SU-DHL-6 (cell line): Measurements from ENCODE around the gene C6orf89.

Experiments used
- H2AFZ ChIP-seq: fragments of 200-600 bp; sonication (generic); 2 replicates; pipeline ENCODE4 v1.6.1; 2014; ENCODE audit warnings: low read depth, mild to moderate bottlenecking, moderate library complexity, mixed read lengths, antibody characterized with exemption, low read length; ENCODE audit not compliant: severe bottlenecking
- H3F3A ChIP-seq: fragments of 200-600 bp; shearing (Covaris generic); 2 replicates; pipeline ENCODE4 v1.6.0; 2016; ENCODE audit warnings: antibody characterized with exemption, mild to moderate bottlenecking; ENCODE audit not compliant: insufficient read depth
- H3K27ac ChIP-seq: fragments of 200-600 bp; sonication (generic); 2 replicates; pipeline ENCODE4 v1.5.1; 2016; ENCODE audit warnings: low read depth, mild to moderate bottlenecking, low read length, moderate library complexity, mixed read lengths
- H3K27me3 ChIP-seq: fragments of 200-600 bp; sonication (generic), shearing (Covaris generic); 2 replicates; pipeline ENCODE4 v1.6.0; 2014; ENCODE audit warnings: mild to moderate bottlenecking, low read length
- H3K36me3 ChIP-seq: fragments of 200-600 bp; sonication (generic); 2 replicates; pipeline ENCODE4 v1.6.1; 2014; ENCODE audit warnings: mild to moderate bottlenecking, low read length, mixed read lengths
- H3K4me2 ChIP-seq: fragments of 300-600, 200-600 bp; shearing (Covaris generic), sonication (generic); 2 replicates; pipeline ENCODE4 v1.6.0; 2014; ENCODE audit warnings: low read length, low read depth, mild to moderate bottlenecking; ENCODE audit not compliant: poor library complexity, severe bottlenecking
- H3K4me3 ChIP-seq: fragments of 200-600 bp; sonication (generic); 2 replicates; pipeline ENCODE4 v1.5.1; 2014; ENCODE audit warnings: antibody characterized with exemption, low read length, mild to moderate bottlenecking, mixed read lengths; ENCODE audit not compliant: insufficient read depth, poor library complexity, severe bottlenecking
- H3K79me2 ChIP-seq: fragments of 200-600 bp; sonication (generic); 2 replicates; pipeline ENCODE4 v1.6.1; 2014; ENCODE audit warnings: mild to moderate bottlenecking, low read length, moderate library complexity; ENCODE audit not compliant: insufficient read depth
- H3K9ac ChIP-seq: fragments of 200-600 bp; sonication (generic); 2 replicates; pipeline ENCODE4 v1.7.0; 2014; ENCODE audit warnings: mild to moderate bottlenecking, low read length
- H3K9me2 ChIP-seq: fragments of 200-600 bp; sonication (generic); replicated peaks from 2 replicates; pipeline ENCODE4 v1.6.1; 2014; ENCODE audit warnings: low read length; ENCODE audit not compliant: insufficient read depth
- H3K9me3 ChIP-seq: fragments of 200-600 bp; sonication (generic); 2 replicates; pipeline ENCODE4 v1.6.1; 2014; ENCODE audit warnings: low read length, mixed read lengths; ENCODE audit not compliant: insufficient read depth
- H4K20me1 ChIP-seq: fragments of 200-600 bp; sonication (generic); 2 replicates; pipeline ENCODE4 v1.6.1; 2014; ENCODE audit warnings: low read depth, mild to moderate bottlenecking, antibody characterized with exemption, low read length, moderate library complexity, mixed read lengths
- CTCF ChIP-seq: fragments of 200-600 bp; sonication (generic); IDR thresholded peaks from one replicate; pipeline ENCODE4 v1.5.1; 2017; ENCODE audit warnings: antibody characterized with exemption, mild to moderate bottlenecking, low read length, moderate library complexity; ENCODE audit not compliant: insufficient read depth, poor library complexity, severe bottlenecking
- EZH2phosphoT487 ChIP-seq: fragments of 200-600 bp; sonication (generic), shearing (Covaris generic); conservative IDR thresholded peaks from 2 replicates; pipeline ENCODE4 v1.6.1; 2018; ENCODE audit warnings: mild to moderate bottlenecking, antibody characterized with exemption, low read length, moderate library complexity, mixed read lengths

C6orf89 gene

GRCh38 chr6:36847991-36848390, 37.8 kb upstream of the C6orf89 start:
- H3F3A ChIP-seq: no peaks in the 10 kb centered on the region
- H3K79me2 ChIP-seq: no peaks in the 10 kb centered on the region
- H2AFZ ChIP-seq: no peak overlapping the region
- H4K20me1 ChIP-seq: no peaks in the 10 kb centered on the region
- no peak overlapping the region for H3K9ac ChIP-seq
- no peak overlapping the region for H3K27ac ChIP-seq
- TF ChIP-seq EZH2phosphoT487 (no peak), CTCF (no peak)
- H3K4me2 ChIP-seq: no peak overlapping the region
- H3K36me3 ChIP-seq: no peaks in the 10 kb centered on the region
- H3K9me3 ChIP-seq: no peaks in the 10 kb centered on the region
- no peaks in the 10 kb centered on the region for H3K9me2 ChIP-seq
- H3K4me3 ChIP-seq: no peak overlapping the region
- H3K27me3 ChIP-seq: no peaks in the 10 kb centered on the region

- Histone ChIP-seq H4K20me1 (no peaks in the 10 kb centered on the region), H3K4me3 (no peak overlapping the region), H2AFZ (no peak overlapping the region), H3K9me3 (no peaks in the 10 kb centered on the region), H3F3A (no peaks in the 10 kb centered on the region), H3K27ac (no peak overlapping the region), H3K4me2 (no peak overlapping the region), H3K9me2 (no peaks in the 10 kb centered on the region), H3K27me3 (no peaks in the 10 kb centered on the region), H3K79me2 (no peaks in the 10 kb centered on the region), H3K9ac (no peak overlapping the region), H3K36me3 (no peaks in the 10 kb centered on the region)
- TF ChIP-seq CTCF (no peak), EZH2phosphoT487 (no peak)
Measured at GRCh38 chr6:36848658-36849441, 36.9 kb upstream of the C6orf89 start.

GRCh38 chr6:36850021-36850420, 35.7 kb upstream of the C6orf89 start:
- Histone ChIP-seq H3K36me3 (peaks cover 7% of the 10 kb centered on the region), H3K4me2 (no peak overlapping the region), H3K27me3 (no peaks in the 10 kb centered on the region), H3F3A (no peaks in the 10 kb centered on the region), H3K79me2 (no peaks in the 10 kb centered on the region), H2AFZ (no peak overlapping the region), H3K9me3 (no peaks in the 10 kb centered on the region), H4K20me1 (no peaks in the 10 kb centered on the region), H3K9me2 (no peaks in the 10 kb centered on the region), H3K27ac (no peak overlapping the region), H3K4me3 (no peak overlapping the region), H3K9ac (no peak overlapping the region)
- no peak for TF ChIP-seq EZH2phosphoT487
- TF ChIP-seq CTCF: no peak
